ENCODE measurements around the gene RMI2.
A peak's percentile ranks its signal among the peaks of the same experiment; 100 is the strongest.
"Not testable (repeated sequence)": the region's sequence is repeated elsewhere in the genome, so short reads cannot be mapped to it uniquely, and the experiment has no call there.

Gene RMI2

GRCh38 chr16:11345040-11345862 lies at the start of gene RMI2:
Gene RMI2, plus strand, starts transcription at chr16:11345459. Its CDS starts 13 bp downstream, at chr16:11345472.
- DNase-seq (ENCODE audit: low read depth in 3 of 3), result peak; percentile 91 to 97 (median 95)

DNA sequence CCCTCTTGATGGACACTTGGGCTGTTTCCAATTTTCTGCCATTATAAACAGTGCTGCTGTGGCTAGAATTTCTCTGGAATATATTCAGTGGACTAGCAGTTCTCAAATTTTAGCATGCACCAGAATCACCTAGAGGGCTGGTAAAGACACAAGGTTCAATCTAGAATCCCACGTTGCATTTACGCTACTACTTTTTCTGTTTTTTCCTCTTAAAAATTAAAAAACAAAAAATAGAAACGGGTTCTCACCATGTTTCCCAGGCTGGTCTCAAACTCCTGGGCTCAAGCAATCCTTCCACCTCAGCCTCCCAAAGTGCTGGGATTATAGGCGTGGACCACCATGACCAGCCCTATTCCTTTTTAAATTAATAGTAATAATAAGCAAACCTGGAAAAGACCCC lies 49.6 kb upstream of the RMI2 start:
- no peak for DNase-seq (ENCODE audit: low read depth in 3 of 3)

DNA sequence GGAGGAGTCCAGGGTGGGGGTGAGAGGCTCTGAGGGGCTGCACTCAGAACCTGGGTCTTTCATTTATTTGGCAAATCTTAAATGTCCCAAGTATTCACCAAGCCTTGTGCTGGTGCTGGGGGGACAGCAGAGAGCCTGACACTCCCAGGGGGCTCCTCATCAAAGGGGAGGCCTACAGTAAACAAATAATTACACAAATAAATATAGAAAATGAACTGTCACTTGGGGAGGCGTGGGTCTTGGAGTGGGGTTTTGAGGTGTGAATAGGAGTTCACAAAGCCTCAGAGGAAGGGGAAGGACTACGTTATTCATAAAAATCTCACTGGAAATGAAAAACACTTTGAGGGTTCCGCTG lies 48.9 kb upstream of the RMI2 start:
- DNase-seq (ENCODE audit: low read depth in 3 of 3), result no peak

GRCh38 chr16:11296706-11297491 lies 48.4 kb upstream of the RMI2 start:
- no peak for DNase-seq (ENCODE audit: low read depth in 3 of 3)

- peak; percentile 14 to 64 (median 29) for DNase-seq (ENCODE audit: low read depth in 3 of 3)
Observed at GRCh38 chr16:11297492-11298142, 47.6 kb upstream of the RMI2 start.

DNA sequence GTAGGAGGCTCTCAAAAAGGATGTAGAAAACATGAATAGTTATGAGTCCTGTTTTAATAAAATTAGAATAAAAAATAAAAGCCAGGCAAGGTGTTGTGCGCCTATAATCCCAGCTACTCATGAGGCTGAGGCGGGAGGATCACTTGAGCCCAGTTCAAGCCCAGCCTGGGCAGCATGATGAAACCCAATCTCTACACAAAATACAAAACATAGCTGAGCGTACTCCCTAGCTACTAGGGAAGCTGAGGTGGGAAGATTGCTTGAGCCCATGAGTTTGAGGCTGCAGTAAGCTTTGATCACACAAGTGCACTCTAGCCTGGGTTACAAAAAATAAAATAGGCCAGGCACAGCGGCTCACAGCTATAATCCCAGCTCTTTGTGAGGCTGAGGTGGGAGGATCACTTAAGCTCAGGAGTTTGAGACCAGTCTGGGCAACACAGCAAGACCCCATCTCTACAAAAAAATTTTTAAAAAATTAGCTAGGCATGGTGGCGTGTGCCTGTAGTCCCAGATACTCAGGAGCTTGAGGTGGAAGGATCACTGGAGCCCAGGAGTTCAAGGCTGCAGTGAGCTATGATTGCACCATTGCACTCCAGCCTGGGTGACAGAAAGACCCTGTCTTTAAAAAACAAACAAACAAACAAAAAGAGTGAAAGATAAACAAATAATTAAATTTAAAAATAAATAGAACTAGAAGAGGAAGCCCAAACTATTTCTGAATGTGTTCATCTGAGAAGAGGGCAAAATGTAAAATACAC lies 46.9 kb upstream of the RMI2 start:
- no peak for DNase-seq (ENCODE audit: low read depth in 3 of 3)

- not testable (repeated sequence) for DNase-seq (ENCODE audit: low read depth in 3 of 3)
Observed at GRCh38 chr16:11298950-11299547, 46.2 kb upstream of the RMI2 start.

DNA sequence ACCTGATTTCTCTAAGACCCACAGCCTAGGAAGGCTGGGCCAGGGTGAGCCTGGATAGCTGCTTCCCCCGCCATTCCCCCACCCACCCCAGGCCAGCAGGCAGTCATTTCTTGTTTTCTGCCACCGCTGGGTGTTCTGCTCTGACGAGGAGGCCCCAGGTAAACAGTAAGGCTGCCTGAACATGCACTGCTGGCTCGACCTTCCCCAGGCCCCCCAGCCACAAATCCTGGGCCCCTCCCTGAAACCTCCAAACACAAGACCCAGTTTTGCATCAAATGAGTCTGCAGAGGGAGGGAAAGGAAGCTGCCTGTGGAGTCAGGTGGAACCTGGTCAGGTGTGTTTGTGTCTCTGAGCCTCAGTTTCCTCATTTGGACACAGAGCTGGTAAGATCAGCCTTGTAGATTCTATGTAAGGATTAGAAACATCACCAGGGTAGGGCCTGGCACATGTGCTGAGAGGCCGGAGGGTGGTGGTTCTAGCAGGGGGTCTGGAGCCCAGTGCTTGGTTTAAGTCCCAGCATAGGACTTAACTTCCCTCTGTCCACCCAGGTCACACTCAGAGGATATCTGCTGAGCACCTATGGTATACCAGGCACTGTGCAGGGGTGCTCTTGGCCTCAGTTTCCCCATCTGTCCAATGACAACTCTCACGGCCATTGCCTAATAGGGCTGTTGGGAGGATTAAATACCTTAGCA lies 45.2 kb upstream of the RMI2 start:
- DNase-seq (ENCODE audit: low read depth in 3 of 3), result no peak

- DNase-seq (ENCODE audit: low read depth in 3 of 3), result no peak
Observed at GRCh38 chr16:11300560-11300892, 44.7 kb upstream of the RMI2 start.

DNA sequence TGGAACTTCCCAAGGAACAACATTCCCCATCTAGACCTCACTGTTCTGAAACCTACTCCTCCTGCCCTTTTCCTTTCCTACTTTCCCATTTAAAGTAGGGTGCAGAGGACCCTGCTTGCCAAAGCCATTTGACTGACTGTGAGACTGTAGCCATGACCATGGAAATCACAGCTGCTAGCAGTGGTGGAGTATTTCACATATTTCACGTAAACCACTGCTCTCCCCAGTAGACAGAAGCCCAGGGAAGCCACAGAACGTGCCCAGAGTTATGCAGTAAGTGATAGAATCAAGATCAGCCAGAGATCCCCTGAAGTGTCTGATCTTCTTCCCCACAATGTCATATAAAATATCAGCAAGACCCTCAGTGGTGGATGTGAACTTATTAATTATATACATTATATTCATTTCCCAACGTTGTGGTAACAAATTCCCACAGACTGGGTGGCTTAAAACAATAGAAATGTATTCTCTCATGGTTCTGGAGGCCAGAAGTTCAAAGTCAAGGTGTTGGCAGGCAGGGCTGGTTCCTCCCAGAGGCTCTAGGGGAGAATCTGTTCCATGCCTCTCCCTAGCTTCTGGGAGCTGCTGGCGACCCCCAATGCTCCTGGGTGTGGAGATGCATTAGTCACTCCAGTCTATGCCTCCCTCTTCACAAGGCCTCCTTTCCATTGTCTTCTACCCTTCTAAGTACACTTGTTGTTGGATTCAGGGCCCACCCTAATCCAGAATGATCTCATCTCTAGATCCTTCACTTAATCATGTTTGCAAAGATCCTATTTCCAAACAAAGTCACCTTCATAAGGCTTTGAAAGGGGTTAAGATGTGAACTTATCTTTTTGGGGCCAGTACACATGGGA lies 43.4 kb upstream of the RMI2 start:
- no peak for DNase-seq (ENCODE audit: low read depth in 3 of 3)

DNA sequence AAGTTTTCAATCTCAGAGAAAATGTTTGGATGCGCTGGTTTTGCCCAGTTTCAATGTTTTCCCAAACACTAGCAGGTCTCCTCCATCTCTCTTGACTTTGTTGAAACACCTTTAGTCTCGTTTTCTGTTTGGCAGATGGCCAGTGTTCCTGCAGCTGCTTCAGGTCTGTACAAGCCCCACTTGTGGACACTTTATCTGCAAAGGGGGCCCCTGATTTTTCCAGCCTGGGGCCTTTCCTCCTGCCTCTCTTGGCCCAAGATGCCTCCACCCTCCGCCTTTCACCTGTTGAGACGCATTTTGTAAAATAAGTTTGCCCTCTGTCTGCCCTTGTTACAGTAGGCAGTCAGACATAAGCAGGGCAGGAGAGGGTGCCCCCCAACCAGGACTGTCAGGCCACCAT lies 42.3 kb upstream of the RMI2 start:
- no peak for DNase-seq (ENCODE audit: low read depth in 3 of 3)

GRCh38 chr16:11303405-11304138 lies 41.7 kb upstream of the RMI2 start:
- no peak for DNase-seq (ENCODE audit: low read depth in 3 of 3)

DNA sequence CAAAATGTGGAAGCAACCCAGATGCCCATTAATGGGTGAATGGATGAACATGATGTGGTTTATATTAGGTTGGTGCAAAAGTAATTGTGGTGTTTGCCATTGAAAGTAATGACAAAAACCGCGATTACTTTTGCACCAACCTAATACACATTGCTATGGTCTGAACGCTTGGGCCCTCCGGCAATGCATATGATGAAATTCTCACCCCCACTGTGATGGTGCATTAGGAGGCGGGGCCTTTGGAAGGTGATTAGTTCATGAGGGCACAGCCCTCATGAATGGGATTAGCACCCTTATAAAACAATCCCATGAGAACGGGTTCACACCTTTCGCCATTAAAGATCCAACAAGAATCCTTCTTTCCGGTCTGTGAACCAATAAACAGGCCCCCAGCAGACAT lies 38.9 kb upstream of the RMI2 start:
- no peak for DNase-seq (ENCODE audit: low read depth in 3 of 3)

DNA sequence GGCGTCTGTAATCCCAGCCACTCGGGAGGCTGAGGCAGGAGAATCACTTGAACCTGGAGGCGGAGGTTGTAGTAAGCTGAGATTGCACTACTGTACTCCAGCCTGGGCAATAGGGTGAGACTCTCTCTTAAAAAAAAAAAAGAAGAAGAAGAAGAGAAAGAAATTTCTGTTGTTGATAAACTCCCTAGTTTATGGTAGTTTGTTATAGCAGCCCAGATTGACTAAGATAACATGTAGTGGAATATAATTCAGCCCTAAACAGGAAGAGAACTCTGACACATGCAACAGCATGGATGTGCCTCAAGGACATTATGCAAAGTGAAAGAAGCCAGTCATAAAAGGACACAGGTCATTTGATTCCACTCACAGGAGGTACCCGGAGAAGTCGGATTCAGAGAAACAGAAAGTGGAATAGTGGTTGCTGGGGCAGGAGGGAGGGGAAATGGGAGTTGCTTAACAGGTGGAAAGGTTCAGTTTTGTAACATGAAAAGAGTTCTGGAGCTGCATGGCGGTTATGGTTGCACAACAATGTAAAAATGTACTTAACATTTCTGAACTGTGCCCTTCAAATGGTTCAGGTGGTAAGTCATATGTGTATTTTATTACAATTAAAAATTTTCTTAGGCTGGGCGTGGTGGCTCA lies 38.1 kb upstream of the RMI2 start:
- DNase-seq (ENCODE audit: low read depth in 3 of 3), result no peak

DNA sequence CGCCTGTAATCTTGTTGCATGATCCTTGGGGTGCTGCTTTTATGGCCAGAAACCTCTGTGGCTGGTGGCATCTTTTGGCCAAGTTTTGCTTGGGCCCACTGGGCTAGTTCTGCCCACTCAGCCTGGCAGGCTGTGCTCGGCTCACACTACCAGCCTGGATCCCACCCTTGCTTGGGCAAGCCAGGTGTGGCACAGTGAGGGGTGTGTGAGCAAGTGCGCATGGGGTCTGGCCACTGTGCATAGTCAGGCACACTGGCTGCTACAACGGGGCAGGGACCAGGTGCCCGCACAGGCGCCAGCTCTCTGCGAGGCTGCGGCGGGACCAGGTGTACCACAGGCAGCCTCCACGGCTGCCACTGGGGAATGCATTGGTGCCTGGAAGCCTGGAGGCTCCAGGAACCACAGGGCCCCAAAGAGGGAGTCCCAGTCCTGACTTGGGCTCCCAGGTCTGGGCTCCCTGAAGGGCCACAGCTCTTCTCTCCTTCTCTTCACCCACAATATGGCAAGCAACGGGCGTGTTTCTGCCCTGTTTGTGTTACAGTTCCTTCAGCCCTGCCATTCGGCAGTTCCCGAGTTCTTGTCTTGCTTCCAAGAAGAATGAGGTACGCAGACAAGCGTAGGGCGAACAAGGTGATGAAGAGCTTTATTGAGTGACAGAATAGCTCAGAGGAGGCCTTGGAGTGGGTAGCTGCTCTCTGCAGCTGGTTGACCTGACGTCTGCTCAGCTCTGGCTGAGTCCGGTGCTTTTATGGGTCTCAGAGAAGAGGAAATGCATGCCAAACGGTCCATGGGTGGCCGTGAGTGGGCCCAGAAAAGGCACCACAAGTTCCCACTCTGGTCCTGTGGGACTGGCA lies 37.4 kb upstream of the RMI2 start:
- no peak for DNase-seq (ENCODE audit: low read depth in 3 of 3)

GRCh38 chr16:11308493-11309283 lies 36.6 kb upstream of the RMI2 start:
- DNase-seq (ENCODE audit: low read depth in 3 of 3), result no peak

Data from stimulated activated CD4-positive, alpha-beta T cell treated with anti-CD3 and anti-CD28 coated beads, TNF-alpha, amount 100 ng/mL, for 24 hours (primary cell).